Endothelial cell of umbilical vein (primary cell): ENCODE data around the gene URM1. TPM values are rescaled to one million over a fixed set of nuclear protein-coding genes. Genes with fewer than 3 reads are reported as not detected.

Source experiments
- BruUV-seq: library from RNA; stranded (reverse); fragments of 400-500 nt; replicated peaks from 2 replicates; lab custom pipeline; 2021; lab: Mats Ljungman, UMichigan
- CTCF ChIA-PET: fragments of 300-600, 350-600 bp; sonication (Branson Sonifier 250); formaldehyde crosslinking; loops from one replicate; lab custom pipeline; 2021; ENCODE audit warnings: antibody characterized with exemption, inconsistent platforms; lab: Charles Lee
- POLR2A ChIA-PET: fragments of 300-600, 350-600 bp; sonication (Branson Sonifier 250); formaldehyde crosslinking; loops from one replicate; lab custom pipeline; 2021; ENCODE audit warnings: antibody characterized with exemption, inconsistent platforms; lab: Charles Lee
- DNase-seq: peaks from one replicate; pipeline ENCODE4 v3.0.0-alpha.2; 2011; ENCODE audit warnings: low read depth, low spot score
- FAIRE-seq: peaks from 2 replicates; lab custom pipeline; 2011; peaks lifted over from hg19 to GRCh38; lab: Jason Lieb, UNC
- H2AFZ ChIP-seq: 2 replicates; pipeline ENCODE4 v1.6.0; 2012; ENCODE audit warnings: low read depth, low read length, control low read depth, inconsistent platforms
- H3K27ac ChIP-seq: 2 replicates; pipeline ENCODE4 v1.5.1; 2011; ENCODE audit warnings: low read depth, mild to moderate bottlenecking, control low read depth, low read length, moderate library complexity; ENCODE audit not compliant: insufficient read depth
- H3K27me3 ChIP-seq, 2 experiments: 2 replicates each; pipeline versions ENCODE4 v1.6.0 to v1.6.1; 2011; ENCODE audit warnings: low read length in 2 of 2, mixed read lengths in 1 of 2; ENCODE audit not compliant: control insufficient read depth in 2 of 2, insufficient read depth in 2 of 2
- H3K36me3 ChIP-seq, 2 experiments: 2 replicates in 1 of 2; 3 replicates in 1 of 2; pipeline ENCODE4 v1.5.1; 2011; ENCODE audit warnings: low read length in 2 of 2, mild to moderate bottlenecking in 1 of 2, moderate library complexity in 1 of 2; ENCODE audit not compliant: control insufficient read depth in 2 of 2, insufficient read depth in 2 of 2; ENCODE audit errors: extremely low read depth in 1 of 2
- H3K4me1 ChIP-seq: 3 replicates; pipeline ENCODE4 v1.5.1; 2011; ENCODE audit warnings: mild to moderate bottlenecking, low read length; ENCODE audit not compliant: control insufficient read depth, insufficient read depth; ENCODE audit errors: extremely low read depth
- H3K4me2 ChIP-seq: 2 replicates; pipeline ENCODE4 v1.6.1; 2011; ENCODE audit warnings: low read length, control low read depth, mixed read lengths; ENCODE audit not compliant: insufficient read depth
- H3K4me3 ChIP-seq, 3 experiments: fragments of 200-600 bp in 1 of 3; sonication (generic), shearing (Covaris generic) in 1 of 3; replicated peaks in 1 of 3; 2 replicates each; pipeline ENCODE4 v1.5.1; 2011 to 2016; ENCODE audit warnings: control low read depth in 3 of 3, low read length in 3 of 3, mild to moderate bottlenecking in 2 of 3, inconsistent platforms in 1 of 3, low read depth in 1 of 3, moderate library complexity in 1 of 3; ENCODE audit not compliant: insufficient read depth in 1 of 3
- H3K79me2 ChIP-seq: 2 replicates; pipeline ENCODE4 v1.6.0; 2012; ENCODE audit warnings: low read length, inconsistent platforms; ENCODE audit not compliant: control insufficient read depth, insufficient read depth
- H3K9ac ChIP-seq: replicated peaks from 2 replicates; pipeline ENCODE3; 2011; ENCODE audit warnings: low read length, control low read depth; ENCODE audit not compliant: insufficient read depth; ENCODE audit errors: extremely low read depth
- H3K9me1 ChIP-seq: replicated peaks from 3 replicates; pipeline ENCODE4 v1.6.0; 2011; ENCODE audit warnings: mild to moderate bottlenecking, low read length; ENCODE audit not compliant: control insufficient read depth, insufficient read depth; ENCODE audit errors: extremely low read depth
- H3K9me3 ChIP-seq: replicated peaks from 2 replicates; pipeline ENCODE4 v1.5.1; 2012; ENCODE audit warnings: low read length, inconsistent platforms; ENCODE audit not compliant: control insufficient read depth, insufficient read depth
- H4K20me1 ChIP-seq: replicated peaks from 2 replicates; pipeline ENCODE3; 2011; ENCODE audit warnings: mild to moderate bottlenecking, low read length; ENCODE audit not compliant: control insufficient read depth, insufficient read depth; ENCODE audit errors: extremely low read depth
- CTCF ChIP-seq, 2 donors: IDR thresholded peaks; 1 replicate in 1 of 2; 2 replicates in 1 of 2; pipeline ENCODE4 v1.5.1; 2011; ENCODE audit warnings: low read length in 2 of 2, mild to moderate bottlenecking in 2 of 2, moderate library complexity in 2 of 2, control low read depth in 1 of 2, inconsistent platforms in 1 of 2, low read depth in 1 of 2; ENCODE audit not compliant: insufficient read depth in 1 of 2; ENCODE audit errors: extremely low read depth in 1 of 2
- EZH2 ChIP-seq: IDR thresholded peaks from 2 replicates; pipeline ENCODE4 v1.6.1; 2012; ENCODE audit warnings: borderline replicate concordance, low read depth, mild to moderate bottlenecking, moderate library complexity, low read length, inconsistent platforms; ENCODE audit not compliant: severe bottlenecking
- FOS ChIP-seq: IDR thresholded peaks from 2 replicates; pipeline ENCODE4 v1.6.1; 2011; ENCODE audit warnings: mild to moderate bottlenecking, low read length, moderate library complexity, borderline replicate concordance; ENCODE audit not compliant: insufficient read depth
- GATA2 ChIP-seq: IDR thresholded peaks from 2 replicates; pipeline ENCODE4 v1.7.0; 2011; ENCODE audit warnings: low read depth, mild to moderate bottlenecking, moderate library complexity, mixed read lengths, low read length; ENCODE audit not compliant: insufficient read length, insufficient read depth
- JUN ChIP-seq: IDR thresholded peaks from 2 replicates; pipeline ENCODE4 v1.6.1; 2011; ENCODE audit warnings: borderline replicate concordance, low read depth; ENCODE audit not compliant: insufficient read length, insufficient read depth
- MAX ChIP-seq: IDR thresholded peaks from 2 replicates; pipeline ENCODE4 v1.6.1; 2011; ENCODE audit not compliant: insufficient read depth, insufficient read length
- MYC ChIP-seq: IDR thresholded peaks from one replicate; pipeline ENCODE4 v1.6.1; 2011; ENCODE audit warnings: mild to moderate bottlenecking, low read depth, low read length
- POLR2A ChIP-seq: IDR thresholded peaks from 2 replicates; pipeline ENCODE4 v1.6.1; 2012; ENCODE audit warnings: low read depth, mild to moderate bottlenecking, control low read depth, low read length
- POLR2AphosphoS5 ChIP-seq: IDR thresholded peaks from 2 replicates; pipeline ENCODE4 v1.6.1; 2012; ENCODE audit warnings: low read depth, mild to moderate bottlenecking, control low read depth, low read length, moderate library complexity; ENCODE audit not compliant: insufficient read depth
- dilution Hi-C: fragments of 300-500 bp; cut with MboI; formaldehyde crosslinking; loops from one replicate; pipeline ENCODE4 v1.15.0; 2019; ENCODE audit warnings: low sequenced_read_pairs; ENCODE audit not compliant: extremely low pct_ligation_motif_present
- intact Hi-C: fragments of 100-400 bp; cut with micrococcal nuclease; formaldehyde crosslinking; loops from one replicate; pipeline ENCODE4 v1.10.0; 2022
- polyA plus RNA-seq, 4 experiments: library from polyadenylated mRNA; depleted of rRNA in 3 of 4; stranded (reverse) in 3 of 4; unstranded in 1 of 4; fragments of >200 nt; gene quantifications; 2 replicates each; pipeline versions ENCODE4 v1.2.1 to v1.2.3, GENCODE V29; 2011 to 2012; ENCODE audit warnings: missing spikeins in 1 of 4
- total RNA-seq: library from RNA; stranded (reverse); gene quantifications from 2 replicates; pipeline ENCODE4 v1.2.3, GENCODE V29; 2021

The URM1 gene
- total and polyA plus RNA-seq, 2 donors (not counting 3 experiments of a cell fraction or from before 2014, with no cell fraction given): 86.5 to 100 TPM

GRCh38 chr9:128406848-128407391, 35.7 kb downstream of the URM1 start:
- Histone ChIP-seq H3K4me1 (no peaks in the 10 kb centered on the region), H3K9me1 (no peaks in the 10 kb centered on the region), H4K20me1 (no peaks in the 10 kb centered on the region), H2AFZ (no peak overlapping the region), H3K36me3 (no peaks in the 10 kb centered on the region), H3K4me2 (no peak overlapping the region), H3K9me3 (no peaks in the 10 kb centered on the region), H3K9ac (no peak overlapping the region), H3K4me3 (no peak overlapping the region), H3K27me3 (no peaks in the 10 kb centered on the region), H3K79me2 (no peaks in the 10 kb centered on the region), H3K27ac (no peak overlapping the region)
- DNase-seq: no peak
- intact Hi-C loops: no loop called here
- no peak for FAIRE-seq
- BruUV-seq: no TSS peak
- TF ChIP-seq MYC (no peak), JUN (no peak), GATA2 (no peak), EZH2 (no peak), POLR2A (no peak), MAX (no peak), FOS (no peak), POLR2AphosphoS5 (no peak), CTCF (IDR thresholded peaks at IDR 0.05; ENCODE audit: extremely low read depth in 1 of 2, insufficient read depth in 1 of 2, low read depth in 1 of 2, low read length in 2 of 2) (no peak)
- POLR2A ChIA-PET: no interaction called here
- dilution Hi-C loops: no loop called here
- CTCF ChIA-PET: interaction anchor here (0.7 to 1.7 kb wide), 5 partner anchors 10 to 45 kb away, joined by 3 to 6 read pairs (median 4); partner anchors contain the start of gene CERCAM
